ENCODE data around the gene PTRH1.
A peak's percentile ranks its signal among the peaks of the same experiment; 100 is the strongest.

PTRH1 gene

GRCh38 chr9:127741831-127742434 lies 26.5 kb upstream of the PTRH1 start:
- WGBS, 2 donors (ENCODE audit: extremely low coverage in 2 of 2, insufficient read length in 2 of 2, insufficient replicate concordance in 1 of 2) = no CpG with 5 or more reads among the region's 38 CpGs
- no peak overlapping the region for H2BK15ac ChIP-seq (ENCODE audit: low read length)
- H2AK5ac ChIP-seq (ENCODE audit: low read depth, low read length) = no peak overlapping the region
- H3K27me3 ChIP-seq (ENCODE audit: control insufficient read depth in 3 of 3, insufficient read depth in 3 of 3, low read depth in 1 of 3, low read length in 3 of 3) = peaks cover 0 to 10% (median 0%) of the 10 kb centered on the region in 3 experiments
- peak overlapping the region; percentile 83 for H3K9ac ChIP-seq (ENCODE audit: low read depth, low read length, poor library complexity)
- H2BK5ac ChIP-seq (ENCODE audit: low read length) = no peak overlapping the region
- H3K27ac ChIP-seq (replicated peaks; ENCODE audit: low read length) = no peak overlapping the region
- H3K18ac ChIP-seq (ENCODE audit: low read length) = peak overlapping the region; percentile 92
- H3K4me1 ChIP-seq (ENCODE audit: control insufficient read depth in 2 of 2, insufficient read depth in 1 of 2, low read depth in 1 of 2, low read length in 2 of 2) = peaks cover 2 to 9% of the 10 kb centered on the region in 2 donors
- no peaks in the 10 kb centered on the region for H3K9me3 ChIP-seq (replicated peaks in 1 of 2; ENCODE audit: control insufficient read depth in 2 of 2, insufficient read depth in 1 of 2, low read depth in 1 of 2, low read length in 2 of 2)
- H3K4me2 ChIP-seq (ENCODE audit: insufficient read depth, low read length, poor library complexity, severe bottlenecking) = peak overlapping the region; percentile 99
- peaks cover 0 to 6% of the 10 kb centered on the region in 2 donors for H3K36me3 ChIP-seq (replicated peaks in 1 of 2; ENCODE audit: control insufficient read depth in 2 of 2, insufficient read depth in 2 of 2, low read length in 2 of 2)
- DNase-seq (ENCODE audit: low spot score) = peak; percentile 91
- H3K4me3 ChIP-seq (ENCODE audit: low read length in 2 of 2) = peak overlapping the region; percentile 43 to 72
- H2BK12ac ChIP-seq (ENCODE audit: low read length) = no peak overlapping the region
- H3K23ac ChIP-seq (ENCODE audit: low read depth, low read length, poor library complexity) = no peak overlapping the region
- H3K14ac ChIP-seq (ENCODE audit: low read length) = no peak overlapping the region
- no peak overlapping the region for H4K91ac ChIP-seq (ENCODE audit: low read depth, low read length, poor library complexity)
- H2AFZ ChIP-seq (ENCODE audit: low read length) = peak overlapping the region; percentile 89
- no peak overlapping the region for H4K8ac ChIP-seq (ENCODE audit: low read depth, low read length)
- no peak overlapping the region for H2BK120ac ChIP-seq (ENCODE audit: low read depth, low read length)
- no peak overlapping the region for H3K4ac ChIP-seq (ENCODE audit: low read length)
- H3K79me1 ChIP-seq (ENCODE audit: low read depth, low read length) = no peaks in the 10 kb centered on the region

- Histone ChIP-seq H3K23ac (ENCODE audit: low read depth, low read length, poor library complexity) (peak overlapping the region; percentile 35), H2BK5ac (ENCODE audit: low read length) (peak overlapping the region; percentile 49)
- no CpG with 5 or more reads among the region's 19 CpGs for WGBS, 2 donors (ENCODE audit: extremely low coverage in 2 of 2, insufficient read length in 2 of 2, insufficient replicate concordance in 1 of 2)
Measured at GRCh38 chr9:127739614-127740330, 24.3 kb upstream of the PTRH1 start.

GRCh38 chr9:127738666-127739065 lies 23.2 kb upstream of the PTRH1 start:
- no peak overlapping the region for H4K8ac ChIP-seq (ENCODE audit: low read depth, low read length)
- H3K27me3 ChIP-seq (ENCODE audit: control insufficient read depth in 3 of 3, insufficient read depth in 3 of 3, low read depth in 1 of 3, low read length in 3 of 3) = no peaks in the 10 kb centered on the region
- H3K4me3 ChIP-seq (ENCODE audit: low read length in 2 of 2) = no peak overlapping the region
- H2AK5ac ChIP-seq (ENCODE audit: low read depth, low read length) = peak overlapping the region; percentile 68
- H3K4ac ChIP-seq (ENCODE audit: low read length) = no peak overlapping the region
- no peak overlapping the region for H3K27ac ChIP-seq (replicated peaks; ENCODE audit: low read length)
- H3K79me1 ChIP-seq (ENCODE audit: low read depth, low read length) = no peaks in the 10 kb centered on the region
- H3K4me2 ChIP-seq (ENCODE audit: insufficient read depth, low read length, poor library complexity, severe bottlenecking) = no peak overlapping the region
- H3K23ac ChIP-seq (ENCODE audit: low read depth, low read length, poor library complexity) = no peak overlapping the region
- peaks cover 0 to 2% of the 10 kb centered on the region in 2 donors for H3K36me3 ChIP-seq (replicated peaks in 1 of 2; ENCODE audit: control insufficient read depth in 2 of 2, insufficient read depth in 2 of 2, low read length in 2 of 2)
- H2BK12ac ChIP-seq (ENCODE audit: low read length) = peak overlapping the region; percentile 26
- peak overlapping the region; percentile 27 for H3K18ac ChIP-seq (ENCODE audit: low read length)
- H2BK15ac ChIP-seq (ENCODE audit: low read length) = peak overlapping the region; percentile 39
- H3K14ac ChIP-seq (ENCODE audit: low read length) = no peak overlapping the region
- DNase-seq (ENCODE audit: low spot score) = no peak
- H3K4me1 ChIP-seq (ENCODE audit: control insufficient read depth in 2 of 2, insufficient read depth in 1 of 2, low read depth in 1 of 2, low read length in 2 of 2) = peaks cover 11 to 21% of the 10 kb centered on the region in 2 donors
- no peak overlapping the region for H2AFZ ChIP-seq (ENCODE audit: low read length)
- no peaks in the 10 kb centered on the region for H3K9me3 ChIP-seq (replicated peaks in 1 of 2; ENCODE audit: control insufficient read depth in 2 of 2, insufficient read depth in 1 of 2, low read depth in 1 of 2, low read length in 2 of 2)
- H3K9ac ChIP-seq (ENCODE audit: low read depth, low read length, poor library complexity) = peak overlapping the region; percentile 54
- peak overlapping the region; percentile 62 for H2BK5ac ChIP-seq (ENCODE audit: low read length)
- H2BK120ac ChIP-seq (ENCODE audit: low read depth, low read length) = no peak overlapping the region
- no CpG with 5 or more reads among the region's 13 CpGs for WGBS, 2 donors (ENCODE audit: extremely low coverage in 2 of 2, insufficient read length in 2 of 2, insufficient replicate concordance in 1 of 2)
- no peak overlapping the region for H4K91ac ChIP-seq (ENCODE audit: low read depth, low read length, poor library complexity)

More at GRCh38 chr9:127739614-127740330, 24.3 kb upstream of the PTRH1 start:
- no peak for DNase-seq (ENCODE audit: low spot score)
- Histone ChIP-seq H4K91ac (ENCODE audit: low read depth, low read length, poor library complexity) (peak overlapping the region; percentile 68), H3K14ac (ENCODE audit: low read length) (no peak overlapping the region), H2BK15ac (ENCODE audit: low read length) (no peak overlapping the region), H3K9ac (ENCODE audit: low read depth, low read length, poor library complexity) (no peak overlapping the region), H3K4me2 (ENCODE audit: insufficient read depth, low read length, poor library complexity, severe bottlenecking) (no peak overlapping the region), H3K18ac (ENCODE audit: low read length) (no peak overlapping the region), H3K79me1 (ENCODE audit: low read depth, low read length) (no peaks in the 10 kb centered on the region), H2AK5ac (ENCODE audit: low read depth, low read length) (peak overlapping the region; percentile 74), H3K4ac (ENCODE audit: low read length) (no peak overlapping the region), H3K4me3 (ENCODE audit: low read length in 2 of 2) (no peak overlapping the region), H3K4me1 (ENCODE audit: control insufficient read depth in 2 of 2, insufficient read depth in 1 of 2, low read depth in 1 of 2, low read length in 2 of 2) (peaks cover 8 to 17% of the 10 kb centered on the region in 2 donors), H2BK120ac (ENCODE audit: low read depth, low read length) (no peak overlapping the region), H4K8ac (ENCODE audit: low read depth, low read length) (no peak overlapping the region), H3K27ac (replicated peaks; ENCODE audit: low read length) (no peak overlapping the region), H2BK12ac (ENCODE audit: low read length) (no peak overlapping the region), H3K27me3 (ENCODE audit: control insufficient read depth in 3 of 3, insufficient read depth in 3 of 3, low read depth in 1 of 3, low read length in 3 of 3) (peaks cover 0 to 3% (median 0%) of the 10 kb centered on the region in 3 experiments), H3K36me3 (replicated peaks in 1 of 2; ENCODE audit: control insufficient read depth in 2 of 2, insufficient read depth in 2 of 2, low read length in 2 of 2) (peaks cover 0 to 6% of the 10 kb centered on the region in 2 donors), H3K9me3 (replicated peaks in 1 of 2; ENCODE audit: control insufficient read depth in 2 of 2, insufficient read depth in 1 of 2, low read depth in 1 of 2, low read length in 2 of 2) (no peaks in the 10 kb centered on the region), H2AFZ (ENCODE audit: low read length) (peak overlapping the region; percentile 32)

- Histone ChIP-seq H3K79me1 (ENCODE audit: low read depth, low read length) (no peaks in the 10 kb centered on the region), H4K91ac (ENCODE audit: low read depth, low read length, poor library complexity) (no peak overlapping the region), H3K4me3 (ENCODE audit: low read length in 2 of 2) (no peak overlapping the region), H2BK5ac (ENCODE audit: low read length) (no peak overlapping the region), H2BK120ac (ENCODE audit: low read depth, low read length) (no peak overlapping the region), H3K18ac (ENCODE audit: low read length) (no peak overlapping the region), H2BK15ac (ENCODE audit: low read length) (no peak overlapping the region), H3K14ac (ENCODE audit: low read length) (no peak overlapping the region), H2AFZ (ENCODE audit: low read length) (peak overlapping the region; percentile 47), H3K27me3 (ENCODE audit: control insufficient read depth in 3 of 3, insufficient read depth in 3 of 3, low read depth in 1 of 3, low read length in 3 of 3) (no peaks in the 10 kb centered on the region), H3K4me1 (ENCODE audit: control insufficient read depth in 2 of 2, insufficient read depth in 1 of 2, low read depth in 1 of 2, low read length in 2 of 2) (peaks cover 12% of the 10 kb centered on the region in 2 donors), H3K23ac (ENCODE audit: low read depth, low read length, poor library complexity) (peak overlapping the region; percentile 95), H3K27ac (replicated peaks; ENCODE audit: low read length) (no peak overlapping the region), H3K4me2 (ENCODE audit: insufficient read depth, low read length, poor library complexity, severe bottlenecking) (peak overlapping the region; percentile 42), H3K9ac (ENCODE audit: low read depth, low read length, poor library complexity) (no peak overlapping the region), H2BK12ac (ENCODE audit: low read length) (no peak overlapping the region), H3K4ac (ENCODE audit: low read length) (no peak overlapping the region), H3K36me3 (replicated peaks in 1 of 2; ENCODE audit: control insufficient read depth in 2 of 2, insufficient read depth in 2 of 2, low read length in 2 of 2) (peaks cover 0 to 2% of the 10 kb centered on the region in 2 donors), H2AK5ac (ENCODE audit: low read depth, low read length) (no peak overlapping the region), H3K9me3 (replicated peaks in 1 of 2; ENCODE audit: control insufficient read depth in 2 of 2, insufficient read depth in 1 of 2, low read depth in 1 of 2, low read length in 2 of 2) (no peaks in the 10 kb centered on the region), H4K8ac (ENCODE audit: low read depth, low read length) (no peak overlapping the region)
- no CpG with 5 or more reads among the region's 15 CpGs for WGBS, 2 donors (ENCODE audit: extremely low coverage in 2 of 2, insufficient read length in 2 of 2, insufficient replicate concordance in 1 of 2)
- no peak for DNase-seq (ENCODE audit: low spot score)
Measured at GRCh38 chr9:127735530-127736185, 20.2 kb upstream of the PTRH1 start.

All from neuronal stem cell (in vitro differentiated cells).